Hematopoietic multipotent progenitor cell treated with erythropoietin and hydrocortisone succinate and interleukin-3 and kit ligand, for 15 days (in vitro differentiated cells): Measurements from ENCODE around the gene PLIN4.

ENCODE experiments used
- DNase-seq: peaks from one replicate; pipeline ENCODE4 v3.0.0-alpha.2; 2015; ENCODE audit warnings: low spot score

PLIN4 gene

DNA sequence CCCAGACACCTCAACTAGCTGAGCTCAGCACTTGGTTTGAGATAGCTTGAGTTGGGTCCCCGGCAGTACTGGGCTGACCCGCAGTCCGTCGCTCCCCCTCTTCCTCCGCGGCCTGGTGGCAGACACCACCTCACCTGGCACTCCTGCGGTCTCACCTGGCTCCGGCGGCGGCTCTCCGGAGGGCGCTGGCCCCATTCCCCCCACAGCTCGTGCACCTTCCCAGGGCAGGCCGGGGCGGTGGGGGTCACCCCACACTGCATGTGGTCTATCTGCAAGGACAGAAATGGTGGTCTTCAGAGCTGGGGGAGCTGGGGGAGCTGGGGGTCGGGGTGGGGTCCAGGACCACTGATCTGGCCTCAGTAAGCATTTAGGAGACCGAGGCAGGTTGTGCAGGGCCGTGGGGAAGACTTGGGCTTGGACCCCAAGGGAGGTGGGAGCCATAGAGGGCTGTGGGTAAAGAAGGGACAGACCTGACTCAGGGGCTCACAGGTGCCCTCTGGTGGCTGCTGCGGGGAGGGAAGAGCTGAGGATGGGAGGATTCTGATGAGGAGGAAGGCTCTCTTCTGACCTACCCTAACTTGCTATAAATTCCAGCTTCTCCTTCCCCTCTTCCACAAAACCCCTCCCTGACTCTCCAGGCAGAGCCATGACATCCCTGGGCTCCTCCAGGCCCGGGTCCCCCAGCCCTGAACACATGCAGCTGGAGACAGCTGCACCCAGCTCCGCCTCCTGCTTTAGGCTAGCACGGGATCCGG is 6.7 kb upstream of the PLIN4 start:
- peak; percentile 69 for DNase-seq

DNA sequence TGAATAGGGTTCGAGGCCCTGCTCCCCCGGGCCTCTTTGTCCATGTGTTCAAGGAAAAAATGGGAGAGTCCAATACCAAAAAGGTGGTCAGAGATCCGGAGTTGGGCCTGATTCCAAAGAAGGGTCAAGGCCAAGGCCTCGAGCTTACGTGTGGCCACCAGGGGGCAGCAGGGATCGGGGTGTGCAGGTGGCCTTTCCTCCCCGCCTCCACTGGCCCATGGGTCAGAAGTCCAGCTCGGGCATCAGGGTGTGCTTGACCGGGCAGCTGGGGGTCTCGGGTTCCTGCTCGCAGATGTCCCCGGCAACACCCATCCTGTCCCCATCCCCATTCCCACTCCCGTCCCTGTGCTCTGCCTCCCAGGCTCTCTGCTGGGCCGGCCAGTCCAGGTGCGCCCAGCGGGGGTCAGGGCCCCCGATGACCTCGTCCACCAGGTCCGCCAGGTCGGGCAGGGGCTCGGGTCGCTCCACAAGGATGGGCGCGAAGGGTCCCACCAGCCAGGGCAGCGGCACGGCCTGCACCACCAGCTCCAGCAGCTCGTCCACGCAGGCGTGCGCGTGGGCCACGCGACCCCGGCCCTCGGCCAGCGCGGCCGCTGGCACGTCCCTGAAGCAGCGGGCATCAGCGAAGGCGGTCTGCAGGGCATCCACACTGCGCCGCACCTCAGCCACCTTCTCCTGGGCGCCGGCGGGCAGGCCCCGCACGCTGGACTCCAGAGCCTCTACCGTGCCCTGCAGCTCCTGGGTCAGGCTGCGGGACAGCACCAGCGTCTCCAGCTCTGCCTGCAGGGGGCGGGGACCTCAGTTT is 5.2 kb upstream of the PLIN4 start:
- DNase-seq, result peak; percentile 55

DNA sequence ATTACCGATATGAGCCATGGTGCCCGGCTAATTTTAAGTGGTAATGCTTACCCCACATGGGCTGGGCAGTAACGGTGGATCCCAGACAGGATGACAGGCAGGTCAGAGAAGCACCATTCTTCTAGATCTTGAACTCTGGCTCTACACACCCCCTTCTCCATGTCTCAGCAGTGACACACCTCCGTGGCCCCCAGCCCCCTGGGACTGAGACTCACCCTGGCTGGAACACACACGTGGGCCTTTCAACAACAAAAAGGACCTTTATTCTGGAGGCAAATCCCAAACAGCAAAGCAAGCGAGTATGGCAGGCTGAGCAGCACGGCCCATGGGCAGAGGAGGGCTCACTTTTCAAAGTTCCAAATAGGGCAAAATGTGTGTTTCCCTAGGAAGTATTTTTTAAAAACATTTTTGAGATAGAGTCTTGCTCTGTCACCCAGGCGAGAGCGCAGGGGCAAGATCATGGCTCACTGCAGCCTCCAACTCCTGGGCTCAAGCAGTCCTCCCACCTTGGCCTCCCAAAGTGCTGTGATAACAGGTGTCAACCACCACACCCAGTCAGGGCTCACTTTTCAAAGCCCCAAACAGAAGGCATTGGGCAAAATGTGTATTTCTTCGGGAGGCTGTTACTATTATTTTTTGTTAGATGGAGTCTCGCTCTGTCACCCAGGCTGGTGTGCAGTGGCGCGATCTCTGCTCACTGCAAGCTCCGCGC is 4.2 kb upstream of the PLIN4 start:
- DNase-seq, result no peak

DNA sequence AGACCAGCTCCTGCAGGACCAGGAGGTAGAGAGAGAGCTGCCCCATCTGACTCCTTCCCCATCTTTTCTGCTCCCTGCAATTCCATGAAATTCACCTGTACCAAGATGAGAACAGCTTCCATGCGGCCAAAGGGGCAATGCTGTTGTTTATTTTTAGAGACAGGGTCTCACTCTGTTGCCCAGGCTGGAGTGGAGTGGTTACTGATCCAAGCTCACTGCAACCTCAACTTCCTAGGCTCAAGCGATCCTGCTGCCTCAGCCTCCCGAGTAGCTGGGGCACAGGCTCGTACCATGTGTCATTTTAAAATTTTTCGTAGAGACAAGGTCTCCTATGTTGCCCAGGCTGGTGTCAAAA is 3.6 kb upstream of the PLIN4 start:
- DNase-seq, result no peak

DNA sequence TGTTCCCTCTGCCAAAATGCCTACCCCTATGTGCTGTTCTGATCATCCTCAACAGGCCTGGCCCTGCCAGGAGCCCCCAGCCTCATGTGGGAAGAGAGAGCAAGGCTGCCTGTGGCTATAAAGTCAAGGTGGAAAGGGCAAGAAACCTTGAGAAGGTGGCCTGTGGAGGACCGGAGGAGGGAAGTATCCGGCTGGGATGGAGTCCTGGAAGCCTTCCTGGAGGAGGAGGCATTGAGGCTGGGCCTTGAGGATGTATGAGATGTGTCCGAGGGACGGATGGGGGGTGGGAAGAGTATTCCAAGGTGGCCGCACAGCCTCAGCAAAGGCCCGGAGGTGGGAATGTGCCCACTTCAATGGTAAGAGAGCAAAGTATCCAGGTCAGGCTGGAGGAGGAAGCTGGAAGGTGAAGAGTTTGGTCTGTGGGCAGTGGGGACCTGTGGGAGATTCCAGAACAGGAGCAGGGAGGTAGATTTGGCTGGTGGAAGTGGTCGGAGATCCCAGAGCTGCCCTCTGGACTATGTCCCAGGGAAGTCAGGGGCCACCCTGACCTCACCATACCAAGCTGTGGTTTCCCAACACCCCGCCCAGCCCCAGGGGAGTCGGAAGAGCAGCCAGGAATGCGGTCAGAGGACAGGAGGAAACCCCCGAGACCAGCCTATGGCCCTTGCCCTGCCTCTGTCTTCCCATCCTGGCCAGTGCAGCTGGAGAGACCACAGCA is 3.0 kb upstream of the PLIN4 start:
- no peak for DNase-seq

DNA sequence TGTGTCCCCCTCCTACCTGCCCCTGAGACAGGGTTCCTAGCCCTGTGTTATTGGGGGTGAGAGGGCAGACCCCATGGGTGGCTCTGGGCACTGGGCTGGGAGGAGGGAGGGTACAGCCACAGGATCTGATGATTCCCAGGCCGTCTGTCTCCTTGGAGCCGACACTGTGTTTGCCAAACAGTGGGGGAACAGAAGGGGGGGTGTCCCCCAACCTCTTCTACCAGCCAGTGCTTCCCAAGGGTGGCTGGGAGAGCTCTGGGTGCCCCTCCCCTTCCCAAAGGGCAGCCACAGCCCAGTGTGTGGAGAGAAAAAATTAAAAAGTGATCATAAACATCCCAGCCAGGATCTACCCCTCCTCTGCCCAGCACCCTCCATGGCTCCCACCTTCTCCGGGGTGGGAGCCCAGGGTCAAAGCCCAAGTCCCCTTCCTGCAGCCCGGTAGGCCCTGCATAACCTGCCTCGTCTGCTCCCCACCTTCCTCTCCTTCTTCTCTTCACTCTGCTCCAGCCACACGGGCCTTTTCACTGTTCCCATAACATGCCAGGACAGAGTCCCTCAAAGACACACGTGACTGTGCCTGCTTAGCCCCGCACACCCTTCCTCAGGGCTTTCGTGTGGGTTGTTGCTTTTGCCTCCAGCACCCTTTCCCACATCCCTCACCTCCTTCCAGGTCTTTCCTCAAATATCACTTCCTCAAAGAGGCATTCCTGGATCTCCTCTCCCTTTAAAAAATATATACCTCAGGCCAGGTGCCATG is 1.4 kb upstream of the PLIN4 start:
- DNase-seq, result no peak

DNA sequence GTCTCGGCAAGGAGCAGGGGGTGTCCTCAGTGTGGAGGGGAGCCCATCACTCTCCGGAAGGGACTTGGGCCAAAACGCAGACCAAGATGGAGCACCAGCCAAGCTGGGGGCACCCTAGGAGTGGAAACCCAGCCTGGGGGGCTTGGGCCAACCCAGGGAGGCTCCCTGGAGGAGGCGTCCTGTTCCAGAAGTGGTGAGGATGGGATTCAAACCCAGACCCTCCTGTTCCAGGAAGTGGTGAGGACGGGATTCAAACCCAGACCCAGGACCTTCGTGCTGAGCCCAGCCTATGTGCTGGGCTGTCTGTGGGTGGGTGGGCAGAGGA is 848 bp upstream of the PLIN4 start:
- no peak for DNase-seq

DNA sequence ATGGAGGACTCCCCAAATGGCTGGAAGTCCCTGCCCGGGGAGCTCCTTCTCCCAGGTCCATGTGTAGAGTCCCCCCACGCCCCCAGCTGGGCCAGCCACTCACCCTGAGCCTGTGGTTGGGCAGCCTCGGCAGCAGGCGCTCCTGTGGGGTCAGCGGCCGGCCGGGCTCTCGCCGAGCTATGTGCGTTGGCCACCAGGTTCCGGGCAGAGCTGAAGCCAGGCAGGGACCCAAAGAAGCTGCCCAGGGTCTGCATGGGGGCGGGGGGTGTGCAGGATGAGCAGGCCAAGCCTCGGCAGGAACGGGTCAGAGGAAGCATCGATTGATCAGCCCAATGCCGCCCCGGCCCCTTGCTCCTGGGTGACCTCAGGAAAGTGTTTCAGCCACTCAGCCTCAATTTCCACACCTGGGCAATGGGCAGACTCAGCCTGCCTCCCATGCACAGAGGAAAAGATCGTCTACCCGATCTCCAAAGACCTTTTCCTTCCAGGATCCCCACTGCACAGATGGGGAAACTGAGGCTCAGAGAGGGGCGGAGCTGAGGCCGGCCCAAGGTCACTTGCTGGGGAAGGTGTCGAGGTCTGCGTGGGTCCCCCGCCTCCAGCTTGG is 732 bp downstream of the PLIN4 start:
- no peak for DNase-seq

DNA sequence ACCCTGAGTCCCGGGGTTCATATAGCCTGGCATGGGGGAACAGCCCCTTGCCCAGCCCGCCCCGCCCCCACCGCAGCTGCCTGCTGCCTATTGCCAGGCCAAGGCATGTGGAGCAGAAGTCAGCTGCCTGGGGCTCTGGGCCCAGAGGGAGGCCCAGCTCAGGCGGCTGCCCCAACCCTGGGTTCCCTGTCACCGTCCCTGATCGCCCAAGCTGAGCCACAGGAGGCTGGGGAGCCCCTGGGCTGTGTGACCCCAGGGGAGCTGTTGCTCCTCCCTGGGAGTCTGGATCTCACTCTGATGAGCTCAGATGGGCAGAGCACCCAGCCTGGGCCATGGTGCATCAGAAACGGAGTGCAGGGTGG is 1.4 kb downstream of the PLIN4 start:
- DNase-seq, result no peak

DNA sequence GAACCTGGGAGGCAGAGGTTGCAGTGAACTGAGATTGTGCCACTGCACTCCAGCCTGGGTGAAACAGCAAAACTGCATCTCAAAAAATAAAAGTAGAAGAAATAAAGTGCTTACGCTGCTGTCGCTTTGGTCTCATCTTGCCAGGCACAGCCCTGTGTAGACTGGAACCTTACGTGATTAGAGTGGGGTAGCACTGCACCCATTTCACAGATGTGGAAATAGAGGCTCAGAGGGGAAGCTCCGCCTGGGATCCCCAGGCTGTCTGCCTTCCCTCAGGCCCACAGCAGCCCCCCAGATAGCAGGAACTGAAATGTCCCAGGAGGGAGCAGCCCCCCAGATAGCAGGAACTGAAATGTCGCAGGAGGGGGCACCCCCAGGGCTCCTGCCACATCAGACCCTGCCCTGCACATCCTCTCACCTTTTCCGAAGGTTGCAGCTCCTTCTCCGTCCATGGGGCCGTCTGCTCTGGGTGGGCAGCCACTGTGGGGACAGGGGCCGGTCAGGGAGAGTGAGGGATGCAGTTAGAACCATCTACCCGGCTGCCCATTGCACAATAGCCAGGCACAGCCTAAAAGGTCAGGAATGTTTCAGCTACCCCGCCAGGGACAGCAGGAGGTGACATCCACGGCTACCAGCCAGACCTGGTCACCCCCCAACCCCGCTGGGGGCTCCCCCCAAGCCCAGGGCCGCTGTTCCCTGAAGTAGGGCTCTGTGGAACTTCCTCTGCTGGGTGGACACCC is 1.9 kb downstream of the PLIN4 start:
- DNase-seq, result no peak

DNA sequence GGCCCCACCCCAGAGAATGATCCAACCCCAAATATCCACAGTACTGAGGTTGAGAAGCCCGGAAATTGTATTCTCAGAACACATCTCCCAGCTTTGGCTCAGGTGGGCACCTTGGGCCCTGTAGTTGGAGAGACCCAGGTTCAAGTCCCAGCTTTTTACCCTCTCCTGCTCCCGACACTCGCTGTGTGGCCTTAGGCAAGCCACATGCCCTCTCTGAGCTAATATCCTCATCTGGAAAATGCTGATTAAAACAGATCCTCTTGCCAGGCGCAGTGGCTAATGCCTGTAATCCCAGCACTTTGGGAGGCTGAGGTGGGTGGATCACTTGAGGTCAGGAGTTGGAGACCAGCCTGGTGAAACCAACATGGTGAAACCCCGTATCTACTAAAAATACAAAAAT is 2.6 kb downstream of the PLIN4 start:
- DNase-seq, result no peak

DNA sequence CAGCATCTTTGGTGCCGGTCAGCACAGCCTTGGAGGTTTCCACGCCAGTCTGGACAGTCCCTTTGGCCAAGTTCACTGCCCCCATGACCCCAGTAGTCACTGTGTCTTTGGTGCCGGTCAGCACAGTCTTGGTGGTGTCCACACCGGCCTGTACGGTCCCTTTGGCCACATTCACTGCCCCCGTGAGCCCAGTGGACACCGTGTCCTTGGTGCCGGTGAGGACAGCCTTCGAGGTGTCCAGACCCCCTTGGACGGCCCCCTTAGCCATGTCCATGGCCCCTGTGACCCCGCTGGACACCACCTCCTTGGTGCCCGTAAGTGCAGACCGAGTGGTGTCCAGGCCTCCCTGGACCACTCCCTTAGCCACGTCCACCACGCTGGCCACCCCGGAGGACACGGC is 5.0 kb downstream of the PLIN4 start:
- no peak for DNase-seq

DNA sequence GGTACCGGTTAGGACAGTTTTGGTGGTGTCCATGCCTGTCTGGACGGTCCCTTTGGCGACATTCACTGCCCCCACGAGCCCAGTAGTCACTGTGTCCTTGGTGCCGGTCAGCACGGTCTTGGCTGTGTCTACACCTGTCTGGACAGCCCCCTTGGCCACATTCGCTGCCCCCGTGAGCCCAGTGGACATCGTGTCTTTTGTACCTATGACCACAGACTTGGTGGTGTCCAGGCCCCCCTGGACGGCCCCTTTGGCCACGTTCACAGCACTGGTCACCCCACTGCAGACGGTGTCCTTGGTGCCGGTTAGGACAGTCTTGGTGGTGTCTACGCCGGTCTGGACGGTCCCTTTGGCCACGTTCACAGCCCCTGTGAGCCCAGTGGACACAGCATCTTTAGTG is 6.2 kb downstream of the PLIN4 start:
- DNase-seq, result no peak

DNA sequence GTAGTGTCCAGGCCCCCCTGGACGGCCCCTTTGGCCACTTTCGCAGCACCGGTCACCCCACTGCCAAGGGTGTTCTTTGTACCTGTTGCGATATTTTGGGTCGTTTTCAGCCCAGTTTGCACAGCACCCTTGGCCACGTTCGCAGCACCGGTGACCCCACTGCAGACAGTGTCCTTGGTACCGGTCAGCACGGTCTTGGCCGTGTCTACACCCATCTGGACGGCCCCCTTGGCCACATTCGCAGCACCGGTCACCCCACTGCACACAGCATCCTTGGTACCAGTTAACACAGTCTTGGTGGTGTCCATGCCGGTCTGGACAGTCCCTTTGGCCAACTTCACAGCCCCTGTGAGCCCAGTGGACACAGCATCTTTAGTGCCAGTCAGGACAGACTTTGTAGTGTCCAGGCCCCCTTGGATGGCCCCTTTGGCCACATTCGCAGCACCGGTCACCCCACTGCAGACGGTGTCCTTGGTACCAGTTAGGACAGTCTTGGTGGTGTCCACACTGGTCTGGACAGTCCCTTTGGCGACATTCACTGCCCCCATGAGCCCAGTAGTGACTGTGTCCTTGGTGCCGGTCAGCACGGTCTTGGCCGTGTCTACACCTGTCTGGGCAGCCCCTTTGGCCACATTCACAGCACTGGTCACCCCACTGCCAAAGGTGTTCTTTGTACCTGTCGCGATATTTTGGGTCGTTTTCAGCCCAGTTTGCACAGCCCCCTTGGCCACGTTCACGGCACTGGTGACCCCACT is 6.8 kb downstream of the PLIN4 start:
- DNase-seq, result no peak

DNA sequence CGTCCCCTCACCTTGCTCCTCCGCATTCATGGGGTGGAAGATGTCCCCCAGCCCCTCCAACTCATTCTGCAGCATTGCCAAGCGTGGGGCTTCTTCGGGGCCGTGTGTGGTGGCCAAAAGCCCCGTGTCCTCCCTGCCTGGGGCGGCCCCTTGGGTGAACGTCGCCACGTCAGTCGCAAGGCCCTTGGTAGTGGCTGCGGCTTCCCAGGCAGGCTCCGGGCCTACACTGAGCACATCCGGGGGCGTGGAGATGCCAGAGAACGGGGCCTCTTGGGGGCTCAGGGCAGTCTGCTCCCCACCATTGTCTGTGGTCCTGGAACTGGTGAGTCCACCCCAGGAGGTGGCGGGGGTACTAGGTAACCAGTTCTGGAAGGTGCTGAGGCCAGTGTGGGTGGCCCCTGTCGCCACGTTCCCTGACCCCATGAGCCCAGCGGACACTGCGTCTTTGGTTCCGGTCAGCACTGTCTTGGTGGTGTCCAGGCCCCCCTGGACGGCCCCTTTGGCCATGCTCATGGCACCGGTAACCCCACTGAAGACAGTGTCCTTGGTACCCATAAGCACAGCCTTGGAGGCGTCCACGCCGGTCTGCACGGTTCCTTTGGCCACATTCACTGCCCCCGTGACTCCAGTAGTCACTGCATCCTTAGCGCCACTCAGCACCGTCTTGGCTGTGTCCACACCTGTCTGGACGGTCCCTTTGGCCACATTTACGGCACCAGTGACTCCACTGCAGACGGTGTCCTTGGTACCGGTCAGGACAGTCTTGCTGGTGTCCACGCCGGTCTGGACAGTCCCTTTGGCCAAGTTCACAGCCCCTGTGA is 7.6 kb downstream of the PLIN4 start:
- DNase-seq, result no peak

DNA sequence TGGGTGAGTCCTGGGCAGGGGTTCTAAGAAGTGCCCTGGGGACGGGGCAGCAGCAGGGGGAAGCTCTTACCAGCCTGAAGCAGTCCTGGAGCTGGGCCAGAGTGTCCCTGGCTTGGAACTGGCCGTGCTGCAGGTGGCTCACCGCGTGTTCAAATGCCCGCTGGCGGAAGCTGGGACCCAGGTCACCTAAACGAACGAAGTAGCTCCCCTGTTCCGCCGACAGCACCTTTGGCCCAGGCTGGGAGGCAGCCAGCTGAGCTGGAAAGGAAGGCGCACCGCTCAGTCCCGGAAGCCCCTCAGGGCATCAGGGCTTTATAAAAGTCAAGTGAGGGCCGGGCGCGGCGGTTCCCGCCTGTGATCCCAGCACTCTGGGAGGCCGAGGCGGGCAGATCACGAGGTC is 9.6 kb downstream of the PLIN4 start:
- DNase-seq, result no peak

DNA sequence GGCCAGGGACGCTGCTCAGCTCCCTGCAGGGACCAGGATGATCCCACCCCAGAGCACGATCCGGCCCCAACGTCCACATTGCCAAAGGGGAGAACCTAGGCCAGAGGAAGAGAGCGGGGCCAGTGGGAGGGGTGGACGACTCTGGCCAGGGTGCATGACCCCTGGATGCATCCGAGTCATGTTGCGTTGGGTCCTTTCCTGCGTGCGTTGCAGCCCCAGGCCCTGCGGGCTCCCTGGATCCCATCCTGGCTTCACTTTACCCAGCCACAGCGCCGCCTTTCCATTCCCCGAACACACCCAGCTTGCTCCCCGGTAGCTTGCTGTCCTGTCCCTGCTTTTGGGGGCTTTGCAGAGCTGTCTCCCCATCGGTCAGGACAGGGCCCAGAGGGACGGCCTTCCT is 10.5 kb downstream of the PLIN4 start:
- DNase-seq, result no peak

DNA sequence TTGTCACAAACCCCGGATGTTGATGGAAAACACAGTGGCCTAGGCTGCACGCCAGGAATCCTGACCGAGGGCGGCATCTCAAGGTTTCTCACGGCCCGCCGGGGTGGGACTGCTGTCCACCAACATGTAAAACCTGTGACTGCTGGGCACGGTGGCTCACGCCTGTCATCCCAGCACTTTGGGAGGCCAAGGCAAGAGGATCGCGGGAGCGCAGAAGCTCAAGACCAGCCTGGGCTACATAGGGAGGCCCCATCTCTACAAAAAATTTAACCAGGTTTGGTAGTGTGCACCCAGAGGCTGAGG is 11.2 kb downstream of the PLIN4 start:
- no peak for DNase-seq

DNA sequence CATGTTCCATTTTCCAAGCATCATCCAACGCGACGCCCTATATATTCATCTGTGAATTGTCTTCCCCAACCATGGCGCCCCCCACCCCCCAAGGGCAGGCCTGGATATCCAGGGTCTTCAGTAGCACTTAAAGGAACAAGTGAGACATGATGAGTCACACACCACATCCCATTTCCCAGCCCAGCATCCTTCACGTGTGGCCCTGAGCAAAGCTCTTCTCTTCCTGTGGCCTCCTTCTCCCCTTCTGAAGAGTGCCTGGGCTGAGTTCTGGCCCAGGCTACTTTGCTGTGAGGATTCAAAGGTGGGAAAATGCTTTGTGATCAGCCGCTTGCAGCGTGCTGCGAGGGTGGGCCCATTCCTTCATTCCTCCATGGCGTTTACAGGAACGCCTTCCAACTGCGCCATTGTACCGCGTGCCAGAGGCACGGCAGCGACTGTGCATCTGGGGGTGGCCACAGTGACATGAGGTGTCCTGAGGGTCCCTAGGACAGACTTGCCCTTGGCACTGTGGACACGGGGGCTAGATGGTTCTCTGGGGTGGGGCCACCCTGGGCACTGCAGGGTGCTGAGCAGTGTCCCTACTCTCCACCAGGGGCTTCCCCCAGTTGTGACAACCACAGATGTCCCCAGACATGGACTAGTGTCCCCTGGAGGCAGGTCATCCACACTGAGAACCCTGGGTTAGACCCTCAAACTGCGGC is 11.7 kb downstream of the PLIN4 start:
- DNase-seq, result no peak
